ENCODE results near the gene SLC12A5. TPM values are rescaled to one million over a fixed set of nuclear protein-coding genes. Genes with fewer than 3 reads are reported as not detected.
A peak's percentile ranks its signal among the peaks of the same experiment; 100 is the strongest.

The SLC12A5 gene
- total RNA-seq, 2 experiments from 2014 or later: 3.8 to 11.0 TPM

DNA sequence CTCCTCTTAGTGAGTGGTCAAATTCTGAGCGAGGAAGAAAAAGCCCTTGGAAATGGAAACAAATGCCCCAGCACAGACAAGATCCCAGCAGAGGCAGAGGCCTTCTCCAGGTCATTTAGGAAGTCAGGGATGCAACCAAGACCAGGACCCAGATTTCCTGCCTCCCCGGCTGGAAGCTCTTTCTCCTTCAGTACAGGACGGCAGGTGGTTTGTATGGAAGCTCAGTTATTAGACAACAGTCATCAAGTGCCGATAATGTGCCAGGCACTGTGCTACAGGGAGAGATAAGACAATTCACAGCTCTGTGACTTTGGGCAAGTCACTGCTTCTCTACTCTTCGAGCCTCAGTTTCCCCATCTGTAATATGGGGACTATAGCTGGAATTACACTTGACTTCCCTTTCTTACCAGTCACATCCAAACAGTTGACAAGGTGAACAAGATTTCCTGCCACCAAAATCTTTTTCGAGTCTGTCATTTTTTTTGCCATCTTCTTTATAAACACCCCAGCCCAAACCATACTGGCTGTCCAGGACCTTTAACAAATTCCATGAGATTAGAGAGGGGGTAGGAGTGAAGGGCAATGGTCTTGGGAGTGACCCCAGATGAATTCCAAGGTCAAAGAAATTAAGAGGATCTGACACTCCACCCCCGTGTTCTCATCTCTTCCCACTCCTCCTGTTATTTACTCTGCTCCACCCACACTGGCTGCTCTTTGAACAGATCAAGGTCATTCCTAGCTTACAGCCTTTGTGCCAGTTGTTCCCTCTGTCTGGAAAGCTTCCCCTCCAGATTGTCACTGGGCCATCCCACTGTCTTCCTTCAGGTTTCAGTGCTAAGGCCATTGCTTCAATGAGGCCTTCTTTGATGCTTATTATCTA is 14.3 kb upstream of the SLC12A5 start:
- H2AFZ ChIP-seq (ENCODE audit: low read length): peak overlapping the region; percentile 32; the same call in 1 of the 2 replicates

GRCh38 chr20:46017272-46017671 is 11.7 kb upstream of the SLC12A5 start:
- DNase-seq (ENCODE audit: low spot score): no peak
- Histone ChIP-seq H3K4me1 (ENCODE audit: insufficient read depth, low read length, poor library complexity, severe bottlenecking) (peaks cover 23% of the 10 kb centered on the region), H3K27ac (ENCODE audit: low read depth, low read length, poor library complexity, severe bottlenecking) (no peak overlapping the region), H3K79me2 (ENCODE audit: insufficient read depth, low read depth, low read length) (no peaks in the 10 kb centered on the region), H3K9me2 (ENCODE audit: insufficient read depth, low read length) (no peaks in the 10 kb centered on the region), H2AFZ (ENCODE audit: low read length) (no peak overlapping the region), H3K4me3 (ENCODE audit: low read depth, low read length, poor library complexity, severe bottlenecking) (no peak overlapping the region), H3K36me3 (ENCODE audit: insufficient read depth, low read length) (no peaks in the 10 kb centered on the region), H3K9me3 (ENCODE audit: low read length) (peaks cover 9% of the 10 kb centered on the region; the same call in 1 of the 2 replicates), H3K4me2 (ENCODE audit: low read length) (no peak overlapping the region), H4K20me1 (ENCODE audit: insufficient read depth, low read length) (no peaks in the 10 kb centered on the region)
- intact Hi-C loops (cut with micrococcal nuclease; ENCODE audit: unreplicated experiment): no loop called here
- ChIA-PET POLR2A (no interaction called here), CTCF (ENCODE audit: unreplicated experiment) (interaction anchor here (0.6 kb wide), 1 partner anchor 347 kb away, joined by 7 read pairs; no protein-coding TSS in a partner anchor)
- BruUV-seq (replicated peaks): no TSS peak
- TF ChIP-seq EZH2phosphoT487 (IDR thresholded peaks at IDR 0.05; ENCODE audit: borderline replicate concordance, low read depth, low read length): no peak
- no peak for TF ChIP-seq CTCF (conservative IDR thresholded peaks at IDR 0.05; ENCODE audit: low read length)

More for the DNA sequence above, 14.3 kb upstream of the SLC12A5 start:
- intact Hi-C loops (cut with micrococcal nuclease; ENCODE audit: unreplicated experiment): loop anchor here (1.0 kb wide), 1 partner anchor 27 kb away; no protein-coding TSS in a partner anchor
- CTCF ChIA-PET (ENCODE audit: unreplicated experiment): interaction anchor here (0.8 to 1.1 kb wide), 2 partner anchors 10 to 28 kb away, joined by 3 to 4 read pairs; no protein-coding TSS in a partner anchor
- Histone ChIP-seq H4K20me1 (ENCODE audit: insufficient read depth, low read length) (no peaks in the 10 kb centered on the region), H3K36me3 (ENCODE audit: insufficient read depth, low read length) (no peaks in the 10 kb centered on the region), H3K4me2 (ENCODE audit: low read length) (peak overlapping the region; percentile 60), H3K9me3 (ENCODE audit: low read length) (peaks cover 9% of the 10 kb centered on the region; the same call in 1 of the 2 replicates), H3K27ac (ENCODE audit: low read depth, low read length, poor library complexity, severe bottlenecking) (no peak overlapping the region), H3K9me2 (ENCODE audit: insufficient read depth, low read length) (no peaks in the 10 kb centered on the region), H3K4me1 (ENCODE audit: insufficient read depth, low read length, poor library complexity, severe bottlenecking) (peaks cover 9% of the 10 kb centered on the region), H3K79me2 (ENCODE audit: insufficient read depth, low read depth, low read length) (no peaks in the 10 kb centered on the region), H3K4me3 (ENCODE audit: low read depth, low read length, poor library complexity, severe bottlenecking) (no peak overlapping the region)
- BruUV-seq (replicated peaks): no TSS peak
- no peak for DNase-seq (ENCODE audit: low spot score)
- TF ChIP-seq CTCF (conservative IDR thresholded peaks at IDR 0.05; ENCODE audit: low read length) (no peak), EZH2phosphoT487 (IDR thresholded peaks at IDR 0.05; ENCODE audit: borderline replicate concordance, low read depth, low read length) (no peak)
- POLR2A ChIA-PET: interaction anchor here (0.9 kb wide), 1 partner anchor 58 kb away, joined by 3 read pairs; no protein-coding TSS in a partner anchor
